ENCODE measurements around the gene GLIS1.

GLIS1 gene

DNA sequence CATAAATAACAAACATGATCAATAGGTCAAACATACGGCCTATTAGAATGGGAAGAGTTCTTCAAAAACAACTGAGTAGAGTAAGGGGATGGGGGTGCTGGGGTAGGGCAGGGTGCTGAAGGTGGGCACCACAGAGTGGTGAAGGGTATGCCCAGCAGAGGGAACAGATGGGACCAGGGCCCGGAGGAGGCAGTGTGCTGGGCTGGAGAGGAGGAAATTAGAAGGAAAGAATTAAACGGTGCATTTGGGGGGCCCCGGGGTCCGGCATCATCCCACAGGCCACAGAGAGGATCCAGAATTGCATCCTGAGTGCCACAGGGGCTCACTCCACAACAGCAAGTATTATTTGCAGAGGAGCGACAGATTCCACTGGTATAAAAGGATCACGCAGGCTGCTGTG, 94.5 kb downstream of the GLIS1 start:
- no peak for DNase-seq
- Mint-ChIP-seq H3K4me3 (no peak overlapping the region), H3K4me1 (ENCODE audit: low read depth) (no peaks in the 10 kb centered on the region), H3K9me3 (no peaks in the 10 kb centered on the region), H3K27me3 (peaks cover 8% of the 10 kb centered on the region), H3K27ac (no peak overlapping the region), H3K36me3 (ENCODE audit: low read depth) (no peaks in the 10 kb centered on the region)

DNA sequence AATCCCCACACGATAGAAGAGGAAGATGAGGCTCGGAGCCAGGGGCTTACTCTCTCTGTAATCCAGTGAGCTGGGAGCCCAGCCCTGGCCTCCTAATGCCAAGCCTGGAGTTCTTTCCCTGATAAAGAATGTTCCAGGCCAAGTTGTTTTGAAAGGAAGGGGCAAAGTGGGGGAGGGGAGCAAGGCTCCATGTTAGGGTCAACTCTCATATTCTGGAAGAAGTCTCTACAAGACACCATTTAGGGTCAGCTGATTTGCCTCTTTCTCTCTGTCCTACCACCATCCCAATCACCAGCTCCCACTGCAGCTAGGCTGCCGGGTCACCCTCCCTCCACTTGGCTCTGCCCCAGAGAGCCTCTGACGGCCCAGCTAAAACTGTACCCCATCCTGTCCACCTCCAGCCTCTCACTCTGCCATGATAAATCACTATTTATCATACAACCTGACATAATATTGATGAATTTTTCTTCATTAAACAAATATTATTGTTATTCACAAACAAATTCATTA, 95.0 kb downstream of the GLIS1 start:
- Mint-ChIP-seq H3K9me3 (no peaks in the 10 kb centered on the region), H3K27me3 (peaks cover 8% of the 10 kb centered on the region), H3K4me3 (no peak overlapping the region), H3K4me1 (ENCODE audit: low read depth) (no peaks in the 10 kb centered on the region), H3K27ac (no peak overlapping the region), H3K36me3 (ENCODE audit: low read depth) (no peaks in the 10 kb centered on the region)
- no peak for DNase-seq

DNA sequence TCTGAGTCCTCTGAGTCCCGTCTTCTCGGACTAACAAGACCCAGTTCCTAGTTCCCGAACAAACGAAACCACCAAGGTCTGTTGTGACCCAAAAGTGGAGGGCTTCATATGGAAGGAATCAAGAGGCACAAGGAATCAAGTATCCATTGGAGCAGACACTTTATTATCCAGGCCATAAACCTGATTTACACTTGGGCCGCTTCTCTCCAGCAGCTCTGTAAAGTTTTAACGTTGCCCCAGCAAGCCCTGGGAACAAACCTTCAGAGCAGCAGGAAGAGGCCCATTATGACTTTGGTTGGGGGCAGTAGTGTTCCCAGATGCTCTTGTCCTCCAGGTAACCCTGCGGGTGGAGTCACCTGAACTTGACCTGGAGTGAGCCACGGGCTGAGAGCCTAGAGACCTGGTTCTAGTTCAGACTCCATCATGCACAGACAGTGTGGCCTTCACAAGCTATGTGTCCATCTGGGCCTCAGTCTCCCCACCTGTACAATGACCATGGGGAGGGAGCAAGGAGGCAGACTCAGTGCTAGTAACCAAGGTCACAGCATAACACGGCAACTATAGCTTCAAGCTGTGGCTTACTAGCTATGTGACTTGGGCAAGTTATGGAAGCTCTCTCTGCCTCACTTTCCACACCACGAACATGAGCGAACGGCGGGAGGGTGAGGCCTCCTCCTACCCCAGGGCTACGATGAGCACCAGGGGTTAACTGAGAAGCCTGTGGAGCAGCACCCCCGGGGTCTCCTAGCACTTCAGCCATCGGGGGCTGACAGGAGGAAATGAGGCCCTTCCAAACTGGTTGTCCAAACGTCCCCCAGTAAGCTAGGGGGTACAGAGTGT, 95.7 kb downstream of the GLIS1 start:
- H3K36me3 Mint-ChIP-seq (ENCODE audit: low read depth): no peaks in the 10 kb centered on the region
- no peaks in the 10 kb centered on the region for H3K9me3 Mint-ChIP-seq
- H3K4me1 Mint-ChIP-seq (ENCODE audit: low read depth): no peaks in the 10 kb centered on the region
- H3K4me3 Mint-ChIP-seq: no peak overlapping the region
- no peak overlapping the region for H3K27ac Mint-ChIP-seq
- no peak for DNase-seq
- H3K27me3 Mint-ChIP-seq: peaks cover 8% of the 10 kb centered on the region

DNA sequence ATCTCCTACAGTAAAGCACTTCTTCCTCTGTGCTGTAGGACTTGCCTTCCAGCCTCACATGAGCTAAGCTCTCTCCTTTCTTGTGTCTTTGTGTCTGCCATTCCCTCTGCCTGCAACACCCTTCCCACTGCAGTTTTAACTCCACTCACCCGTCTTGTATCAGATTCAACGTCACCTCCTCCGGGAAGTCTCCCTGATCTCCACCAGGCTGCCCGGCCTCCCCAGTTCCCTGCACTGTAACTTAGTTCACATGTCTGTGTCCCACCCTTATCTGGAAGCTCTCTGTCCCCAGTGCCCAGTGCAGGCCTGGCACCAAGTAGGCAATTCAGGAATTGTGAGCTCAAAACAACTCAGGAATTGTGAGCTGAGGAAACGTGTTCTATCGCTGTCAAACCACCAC, 96.4 kb downstream of the GLIS1 start:
- no peak for DNase-seq
- Mint-ChIP-seq H3K4me1 (ENCODE audit: low read depth) (no peaks in the 10 kb centered on the region), H3K27me3 (peaks cover 5% of the 10 kb centered on the region), H3K4me3 (no peak overlapping the region), H3K9me3 (no peaks in the 10 kb centered on the region), H3K27ac (no peak overlapping the region), H3K36me3 (ENCODE audit: low read depth) (no peaks in the 10 kb centered on the region)

DNA sequence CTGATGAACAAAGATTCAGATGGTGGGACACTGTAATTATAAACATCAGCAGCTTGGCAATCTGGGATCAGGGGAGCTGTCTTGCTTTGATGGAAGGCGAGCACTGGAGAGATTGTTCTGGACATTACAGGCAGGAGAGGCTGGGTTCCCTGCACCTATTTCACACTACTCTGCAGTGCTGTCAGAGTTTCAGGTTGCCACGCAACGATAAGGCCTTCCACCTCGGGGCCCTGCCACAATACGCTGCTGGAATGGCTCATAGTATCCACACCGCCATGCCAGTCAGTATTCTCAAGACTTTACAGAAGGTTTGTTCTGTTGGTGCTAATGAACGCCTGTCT, 96.8 kb downstream of the GLIS1 start:
- Mint-ChIP-seq H3K27ac (no peak overlapping the region), H3K36me3 (ENCODE audit: low read depth) (no peaks in the 10 kb centered on the region), H3K4me3 (no peak overlapping the region), H3K4me1 (ENCODE audit: low read depth) (no peaks in the 10 kb centered on the region), H3K27me3 (peaks cover 2% of the 10 kb centered on the region), H3K9me3 (no peaks in the 10 kb centered on the region)
- no peak for DNase-seq

DNA sequence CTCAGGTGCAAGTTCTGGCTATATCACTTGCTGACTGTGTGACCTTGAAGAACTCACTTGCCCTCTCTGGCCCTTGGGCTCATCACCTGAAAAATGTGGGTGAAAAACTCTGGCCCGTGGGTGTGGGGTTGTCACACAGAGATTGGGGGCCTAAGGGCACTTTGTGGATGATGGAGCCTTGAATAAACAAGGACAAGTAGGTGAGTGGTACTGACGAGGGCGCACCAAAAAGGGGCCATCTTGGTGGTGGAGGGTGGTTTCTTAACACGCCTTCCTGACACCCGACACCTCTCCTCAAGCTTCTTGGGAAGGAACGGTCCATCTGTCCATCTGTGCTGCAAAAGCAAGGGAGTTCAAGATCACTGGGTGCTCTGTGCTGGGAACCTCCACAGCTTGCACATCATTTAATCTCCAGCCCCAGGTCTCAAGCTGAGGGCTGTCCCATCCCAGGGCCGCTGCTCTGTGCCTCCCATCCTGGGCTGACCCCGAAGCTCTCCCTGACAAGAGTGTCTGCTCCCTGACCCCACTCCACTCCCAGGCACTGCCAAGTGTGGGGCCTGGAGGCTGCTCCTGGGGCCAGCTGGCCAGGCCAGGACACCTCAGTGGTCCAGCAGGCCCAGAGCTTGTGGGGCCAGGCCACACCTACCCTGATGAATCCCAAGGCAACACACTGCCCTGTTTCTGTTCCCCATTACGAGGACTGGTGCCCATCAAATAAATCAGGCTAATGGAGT, 97.3 kb downstream of the GLIS1 start:
- no peak overlapping the region for H3K27ac Mint-ChIP-seq
- H3K4me3 Mint-ChIP-seq: no peak overlapping the region
- no peaks in the 10 kb centered on the region for H3K36me3 Mint-ChIP-seq (ENCODE audit: low read depth)
- peaks cover 2% of the 10 kb centered on the region for H3K27me3 Mint-ChIP-seq
- H3K9me3 Mint-ChIP-seq: no peaks in the 10 kb centered on the region
- no peaks in the 10 kb centered on the region for H3K4me1 Mint-ChIP-seq (ENCODE audit: low read depth)
- no peak for DNase-seq

DNA sequence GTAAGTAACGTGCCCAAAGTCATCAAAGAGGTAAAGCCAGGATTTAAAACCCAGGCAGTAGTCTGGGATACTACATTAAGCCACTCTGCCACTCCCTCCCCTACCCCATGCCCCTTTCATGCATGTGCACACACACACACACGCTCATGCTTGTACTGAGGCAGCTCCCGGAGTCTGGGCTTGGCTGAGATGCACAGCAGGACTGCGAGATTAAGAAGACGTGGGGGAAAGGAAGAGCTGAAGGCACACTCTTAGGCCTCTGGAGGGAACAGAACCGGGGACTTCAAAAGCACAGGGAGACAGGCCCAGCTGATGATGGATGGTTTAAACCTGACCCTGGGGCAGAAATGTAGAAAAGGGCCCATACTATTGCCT, 98.3 kb downstream of the GLIS1 start:
- Mint-ChIP-seq H3K36me3 (ENCODE audit: low read depth) (no peaks in the 10 kb centered on the region), H3K9me3 (no peaks in the 10 kb centered on the region), H3K27ac (no peak overlapping the region), H3K4me3 (no peak overlapping the region), H3K4me1 (ENCODE audit: low read depth) (no peaks in the 10 kb centered on the region), H3K27me3 (peaks cover 2% of the 10 kb centered on the region)
- no peak for DNase-seq

DNA sequence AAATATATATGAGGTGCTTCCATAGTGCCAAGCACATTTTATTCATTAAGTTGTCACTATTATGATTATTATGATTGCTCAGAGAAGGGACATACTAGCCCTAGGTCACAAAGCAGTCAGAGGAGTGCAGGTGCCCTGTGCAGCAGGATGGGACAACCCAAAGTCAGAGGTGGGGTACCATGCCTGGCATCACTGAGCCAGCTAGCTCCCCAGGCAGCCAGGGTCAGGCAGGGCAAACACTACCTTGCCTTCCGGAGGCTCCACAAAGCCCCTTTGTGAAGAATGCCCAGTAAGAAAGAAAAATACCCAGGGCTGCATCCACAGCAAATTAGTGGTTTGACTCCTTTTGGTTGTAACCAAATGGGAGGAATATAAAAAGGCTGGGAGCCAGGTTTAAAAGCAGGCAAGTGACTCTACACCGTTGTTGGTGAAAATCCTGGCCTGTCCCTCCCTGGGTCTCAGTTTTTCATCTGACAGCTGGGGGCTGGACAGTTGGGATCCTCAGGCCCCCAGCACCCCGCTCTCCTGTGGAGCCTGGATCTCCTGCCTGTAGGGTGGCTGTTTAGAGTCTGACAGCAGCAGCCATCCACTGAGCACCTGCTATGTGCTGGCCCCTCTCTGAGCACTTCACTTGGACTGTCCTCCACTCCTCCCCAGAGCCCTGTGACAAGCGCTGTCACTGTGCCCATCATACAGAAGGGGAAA, 98.8 kb downstream of the GLIS1 start:
- Mint-ChIP-seq H3K27me3 (peaks cover 2% of the 10 kb centered on the region), H3K9me3 (no peaks in the 10 kb centered on the region), H3K4me3 (no peak overlapping the region), H3K27ac (no peak overlapping the region), H3K4me1 (ENCODE audit: low read depth) (no peaks in the 10 kb centered on the region), H3K36me3 (ENCODE audit: low read depth) (no peaks in the 10 kb centered on the region)
- DNase-seq: no peak

DNA sequence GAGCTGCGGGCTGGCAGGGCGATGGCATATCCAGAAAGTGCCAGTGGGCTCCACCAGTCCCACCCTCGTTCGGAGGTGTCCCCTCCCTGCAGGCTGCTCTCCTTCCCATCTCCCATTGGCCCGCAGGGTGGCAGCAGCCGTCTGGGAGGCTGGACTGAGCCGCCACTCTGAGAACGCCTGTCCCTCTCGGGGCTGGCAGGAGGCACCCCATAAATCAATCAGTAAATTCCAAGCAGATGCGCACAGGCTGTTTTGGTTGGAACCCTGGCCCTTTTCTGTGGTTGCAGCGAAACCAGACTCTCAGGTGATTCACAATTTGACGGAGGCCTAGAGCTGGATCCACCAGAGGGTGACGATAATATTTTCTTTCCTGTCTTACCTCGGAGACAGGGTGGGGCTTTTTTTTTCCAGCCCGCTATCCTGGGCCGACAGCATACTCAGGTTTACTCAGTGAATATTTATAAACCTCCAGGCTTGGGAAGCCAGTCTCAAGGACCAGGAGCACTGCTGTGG, 99.7 kb downstream of the GLIS1 start:
- Mint-ChIP-seq H3K27ac (no peak overlapping the region), H3K4me3 (no peak overlapping the region), H3K27me3 (peaks cover 1% of the 10 kb centered on the region), H3K9me3 (no peaks in the 10 kb centered on the region), H3K36me3 (ENCODE audit: low read depth) (no peaks in the 10 kb centered on the region), H3K4me1 (ENCODE audit: low read depth) (no peaks in the 10 kb centered on the region)
- DNase-seq: no peak

DNA sequence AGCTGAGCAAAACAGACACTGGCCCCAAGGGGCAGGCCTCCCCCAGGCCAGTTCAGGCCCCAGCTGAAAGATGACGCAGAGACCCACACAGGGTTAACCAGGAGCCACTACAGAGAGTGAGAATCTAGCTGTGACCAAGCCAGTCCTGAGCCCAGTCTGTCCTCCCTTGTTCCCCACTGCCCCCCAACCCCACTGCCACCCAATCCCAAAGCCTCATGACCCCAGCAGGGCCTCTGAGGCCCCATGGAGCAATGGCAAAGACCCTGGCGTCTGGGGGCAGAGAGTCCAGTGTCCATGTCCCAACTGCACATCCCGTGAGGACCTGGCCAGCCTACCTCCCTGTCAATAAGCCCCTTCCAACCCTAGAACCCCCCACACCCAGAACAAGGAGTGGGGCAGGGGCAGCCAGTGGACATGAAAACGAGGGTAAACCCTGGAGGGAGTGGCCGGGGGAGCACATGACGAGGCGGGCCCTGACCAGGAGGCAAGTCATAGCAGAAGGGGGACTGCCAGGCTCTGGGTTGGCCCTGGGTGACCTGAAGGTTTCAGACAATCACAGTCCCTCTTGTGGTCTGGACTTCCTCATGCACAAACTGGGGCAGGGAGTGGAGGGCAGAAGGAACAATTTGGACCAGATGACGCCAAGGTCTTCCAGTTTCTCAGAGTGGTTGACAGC, 100.5 kb downstream of the GLIS1 start:
- H3K4me1 Mint-ChIP-seq (ENCODE audit: low read depth): no peaks in the 10 kb centered on the region
- DNase-seq: no peak
- H3K27ac Mint-ChIP-seq: no peak overlapping the region
- H3K4me3 Mint-ChIP-seq: no peak overlapping the region
- no peaks in the 10 kb centered on the region for H3K27me3 Mint-ChIP-seq
- no peaks in the 10 kb centered on the region for H3K36me3 Mint-ChIP-seq (ENCODE audit: low read depth)
- H3K9me3 Mint-ChIP-seq: no peaks in the 10 kb centered on the region

DNA sequence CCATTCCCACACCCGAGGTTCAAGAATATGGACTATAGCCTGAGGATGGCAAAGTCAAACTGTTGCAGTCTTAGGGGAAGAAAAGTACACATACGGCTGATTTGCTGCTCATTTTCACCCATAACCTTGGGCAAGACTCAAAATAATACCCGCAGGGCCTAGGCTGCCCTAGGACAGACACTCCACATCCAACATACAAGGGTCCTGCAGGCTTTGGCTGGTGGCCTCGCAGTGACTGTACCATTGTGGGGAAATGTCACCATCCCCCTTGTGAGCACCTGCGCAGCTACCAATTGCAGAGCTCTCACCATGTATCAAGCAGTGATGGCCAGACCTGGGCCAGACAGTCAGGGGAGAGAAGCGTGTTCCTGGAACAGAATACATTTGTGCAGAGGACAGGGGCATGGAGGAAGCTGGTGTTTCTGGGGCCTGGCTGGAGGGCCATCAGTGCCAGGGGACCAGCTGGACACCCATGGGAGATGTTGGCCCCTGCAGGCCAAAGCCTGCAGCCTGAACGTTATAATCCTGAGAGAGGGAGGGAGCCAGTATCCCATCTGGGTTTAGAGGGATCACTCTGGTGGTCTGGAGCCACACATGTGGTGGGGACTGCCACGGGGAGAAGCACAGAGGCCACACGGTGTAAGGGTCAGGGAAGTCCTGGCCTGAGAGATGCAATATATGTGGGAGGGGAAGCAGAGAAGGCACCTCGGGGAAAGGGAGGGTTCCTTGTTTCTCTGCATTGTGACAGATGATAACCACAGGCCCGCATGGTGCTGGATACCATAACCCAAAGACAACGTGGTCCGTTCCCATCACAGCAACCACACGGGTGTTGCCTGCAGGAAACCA, 101.2 kb downstream of the GLIS1 start:
- Mint-ChIP-seq H3K27ac (no peak overlapping the region), H3K9me3 (no peaks in the 10 kb centered on the region), H3K27me3 (no peaks in the 10 kb centered on the region), H3K4me1 (ENCODE audit: low read depth) (no peaks in the 10 kb centered on the region), H3K4me3 (no peak overlapping the region), H3K36me3 (ENCODE audit: low read depth) (no peaks in the 10 kb centered on the region)
- peak; percentile 6 for DNase-seq

DNA sequence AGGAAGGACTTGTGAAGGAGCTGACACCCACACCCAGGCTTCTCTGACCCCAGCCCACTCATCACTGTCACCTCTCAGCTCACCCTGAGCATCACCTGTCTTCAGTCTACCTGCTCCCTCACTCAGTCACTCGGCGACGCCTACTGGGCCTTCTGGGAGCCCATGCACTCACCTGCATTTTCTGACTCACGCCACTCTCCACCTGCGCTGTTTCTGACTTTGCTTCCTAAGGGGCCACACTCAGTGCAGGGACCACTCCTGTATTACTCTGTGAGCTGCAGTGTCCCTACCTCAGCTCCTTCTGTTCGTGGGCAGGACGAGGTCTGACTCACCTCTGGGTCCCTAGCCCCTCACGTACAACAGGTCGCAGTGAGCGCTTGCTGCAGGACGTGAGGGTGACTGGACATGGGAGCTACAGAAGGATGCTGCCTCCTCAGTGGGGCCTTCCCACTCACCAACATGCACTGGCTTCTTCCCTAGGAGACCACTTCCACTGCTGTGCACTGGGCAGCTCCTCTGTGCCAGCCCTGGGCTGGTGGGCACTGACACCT, 102.3 kb downstream of the GLIS1 start:
- DNase-seq: peak; percentile 12
- H3K4me3 Mint-ChIP-seq: no peak overlapping the region
- no peaks in the 10 kb centered on the region for H3K4me1 Mint-ChIP-seq (ENCODE audit: low read depth)
- no peak overlapping the region for H3K27ac Mint-ChIP-seq
- H3K36me3 Mint-ChIP-seq (ENCODE audit: low read depth): no peaks in the 10 kb centered on the region
- H3K9me3 Mint-ChIP-seq: no peaks in the 10 kb centered on the region
- H3K27me3 Mint-ChIP-seq: no peaks in the 10 kb centered on the region

DNA sequence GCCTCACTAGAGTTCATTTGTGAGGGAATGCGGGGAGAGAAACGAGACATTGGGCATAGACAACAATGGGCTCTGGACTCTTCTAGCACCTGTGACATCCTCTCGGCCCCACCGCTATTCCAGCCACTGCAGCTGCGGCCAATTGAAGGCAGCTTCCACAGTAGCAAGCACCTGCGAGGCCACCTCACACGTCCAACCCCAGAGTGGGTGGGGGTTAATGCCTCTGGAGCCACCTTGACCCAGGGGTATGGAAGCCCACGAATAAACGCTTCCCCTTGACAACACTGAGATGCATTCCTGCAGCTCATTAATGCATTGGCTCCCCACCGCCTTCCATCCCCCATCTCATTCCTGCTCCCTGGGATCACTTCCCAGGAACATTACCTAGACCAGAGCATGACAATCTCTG, 104.4 kb downstream of the GLIS1 start:
- Mint-ChIP-seq H3K27me3 (no peaks in the 10 kb centered on the region), H3K36me3 (ENCODE audit: low read depth) (no peaks in the 10 kb centered on the region), H3K4me3 (no peak overlapping the region), H3K27ac (no peak overlapping the region), H3K4me1 (ENCODE audit: low read depth) (no peaks in the 10 kb centered on the region), H3K9me3 (no peaks in the 10 kb centered on the region)
- peak; percentile 3 for DNase-seq

Data from activated T-cell treated with anti-CD3 and anti-CD28 coated beads, Interleukin-2, amount 50 U/mL, for 24 hours (primary cell).